GM12878 (cell line): ENCODE measurements around the gene FXYD3. TPM values are rescaled to one million over a fixed set of nuclear protein-coding genes. Genes with fewer than 3 reads are reported as not detected.

Experiments
- CBX5 ChIP-seq: sonication (generic); IDR thresholded peaks from 2 replicates; pipeline ENCODE4 v1.6.1; 2016; ENCODE audit warnings: low read depth, moderate library complexity, mild to moderate bottlenecking, inconsistent platforms
- CREM ChIP-seq: IDR thresholded peaks from 2 replicates; pipeline ENCODE4 v1.6.1; 2014; ENCODE audit warnings: antibody characterized with exemption, low read depth
- EZH2 ChIP-seq: IDR thresholded peaks from 2 replicates; pipeline ENCODE4 v1.6.1; 2012; ENCODE audit warnings: low read depth, mild to moderate bottlenecking, control low read depth, inconsistent platforms, low read length, borderline replicate concordance; ENCODE audit not compliant: control insufficient read depth
- FOXM1 ChIP-seq: IDR thresholded peaks from 2 replicates; pipeline ENCODE4 v1.6.1; 2012; ENCODE audit warnings: low read depth, mild to moderate bottlenecking, inconsistent platforms, low read length, moderate library complexity
- HDAC2 ChIP-seq: fragments of 200-600 bp; sonication (generic); IDR thresholded peaks from 2 replicates; pipeline ENCODE4 v1.6.1; 2017
- HDAC6 ChIP-seq: fragments of 200-600 bp; sonication (generic); IDR thresholded peaks from one replicate; pipeline ENCODE4 v1.8.0; 2017; ENCODE audit warnings: antibody characterized with exemption; ENCODE audit not compliant: unreplicated experiment
- IKZF2 ChIP-seq, 2 experiments: fragments of 450-650 bp; IDR thresholded peaks; 2 replicates each; pipeline ENCODE4 v1.6.1; 2017; ENCODE audit warnings: mild to moderate bottlenecking in 2 of 2, moderate library complexity in 2 of 2
- MXI1 ChIP-seq: fragments of 150-350 bp; IDR thresholded peaks from 2 replicates; pipeline ENCODE4 v1.6.1; 2011; ENCODE audit warnings: low read depth, mild to moderate bottlenecking, inconsistent platforms, low read length, improper control_type of control experiment
- MYB ChIP-seq: fragments of 150-350 bp; IDR thresholded peaks from 2 replicates; pipeline ENCODE4 v1.6.1; 2014; ENCODE audit warnings: mild to moderate bottlenecking, low read depth, low read length, borderline replicate concordance
- MYC ChIP-seq: IDR thresholded peaks from 2 replicates; pipeline ENCODE4 v1.6.1; 2011; ENCODE audit warnings: mild to moderate bottlenecking, low read length, moderate library complexity, inconsistent platforms; ENCODE audit not compliant: insufficient read depth, insufficient replicate concordance, insufficient read length, severe bottlenecking
- NFXL1 ChIP-seq: fragments of 450-650 bp; IDR thresholded peaks from 2 replicates; pipeline ENCODE4 v1.6.1; 2017; ENCODE audit warnings: antibody characterized with exemption, mild to moderate bottlenecking, borderline replicate concordance
- NFYB ChIP-seq: IDR thresholded peaks from 2 replicates; pipeline ENCODE4 v1.6.1; 2011; ENCODE audit warnings: low read depth, mild to moderate bottlenecking, low read length, improper control_type of control experiment, moderate library complexity; ENCODE audit not compliant: insufficient read depth
- NRF1 ChIP-seq: conservative IDR thresholded peaks from 2 replicates; pipeline ENCODE4 v1.6.1; 2011; ENCODE audit warnings: mild to moderate bottlenecking, low read depth, low read length, improper control_type of control experiment
- PAX5 ChIP-seq: IDR thresholded peaks from 2 replicates; pipeline ENCODE4 v1.6.1; 2011; ENCODE audit warnings: low read depth, low read length, borderline replicate concordance
- POLR2AphosphoS2 ChIP-seq: IDR thresholded peaks from 2 replicates; pipeline ENCODE4 v1.6.1; 2011; ENCODE audit warnings: low read depth, mild to moderate bottlenecking, low read length, improper control_type of control experiment, moderate library complexity
- RAD21 ChIP-seq: IDR thresholded peaks from 2 replicates; pipeline ENCODE4 v1.6.1; 2011; ENCODE audit warnings: mild to moderate bottlenecking, low read depth, low read length, moderate library complexity; ENCODE audit not compliant: insufficient read depth
- RELB ChIP-seq: fragments of 450-650 bp; IDR thresholded peaks from 2 replicates; pipeline ENCODE4 v1.6.1; 2017; ENCODE audit warnings: low read depth, mild to moderate bottlenecking, moderate library complexity
- SMARCA5 ChIP-seq: fragments of 450-650 bp; IDR thresholded peaks from 2 replicates; pipeline ENCODE4 v1.6.1; 2017; ENCODE audit warnings: mild to moderate bottlenecking
- SP1 ChIP-seq: IDR thresholded peaks from one replicate; pipeline ENCODE4 v1.6.1; 2011; ENCODE audit warnings: low read depth, low read length
- SREBF1 ChIP-seq: IDR thresholded peaks from 2 replicates; pipeline ENCODE4 v1.6.1; 2012; ENCODE audit warnings: mild to moderate bottlenecking, low read length
- SRF ChIP-seq, 2 experiments: IDR thresholded peaks; 2 replicates each; pipeline ENCODE4 v1.6.1; 2011; ENCODE audit warnings: low read depth in 2 of 2, low read length in 2 of 2, mild to moderate bottlenecking in 1 of 2, moderate library complexity in 1 of 2
- TCF3 ChIP-seq: IDR thresholded peaks from 2 replicates; pipeline ENCODE4 v1.6.1; 2012; ENCODE audit warnings: low read depth, mild to moderate bottlenecking, low read length, borderline replicate concordance; ENCODE audit not compliant: insufficient read depth
- USF1 ChIP-seq: IDR thresholded peaks from 2 replicates; pipeline ENCODE4 v1.6.1; 2011; ENCODE audit warnings: borderline replicate concordance, low read depth, mild to moderate bottlenecking, moderate library complexity, mixed read lengths, low read length; ENCODE audit not compliant: insufficient read depth; ENCODE audit errors: extremely low read length
- WRNIP1 ChIP-seq: IDR thresholded peaks from 2 replicates; pipeline ENCODE4 v1.6.1; 2011; ENCODE audit warnings: low read depth, low read length, improper control_type of control experiment, borderline replicate concordance
- YBX1 ChIP-seq: fragments of 450-650 bp; IDR thresholded peaks from 2 replicates; pipeline ENCODE4 v1.6.1; 2016; ENCODE audit warnings: antibody characterized with exemption
- ZNF24 ChIP-seq: fragments of 450-650 bp; IDR thresholded peaks from 2 replicates; pipeline ENCODE4 v1.6.1; 2017; ENCODE audit warnings: antibody characterized with exemption, mild to moderate bottlenecking
- ZNF384 ChIP-seq: IDR thresholded peaks from 2 replicates; pipeline ENCODE4 v1.6.1; 2012; ENCODE audit warnings: low read depth, mild to moderate bottlenecking, low read length, improper control_type of control experiment, borderline replicate concordance
- ZZZ3 ChIP-seq: IDR thresholded peaks from 2 replicates; pipeline ENCODE4 v1.6.1; 2011; ENCODE audit warnings: low read depth; ENCODE audit not compliant: control insufficient read depth, insufficient read length
- polyA plus RNA-seq, 11 experiments: library from polyadenylated mRNA; depleted of rRNA in 4 of 11; unstranded in 6 of 11; stranded (reverse) in 5 of 11; fragments of >200 nt; fragmentation: Nextera tagmentation in 4 of 11; fragmentation: Illumina TruSeq in 1 of 11; extraction: Ambion mirVana in 4 of 11; extraction: Trizol in 1 of 11; gene quantifications; 1 replicate in 1 of 11; 2 replicates in 10 of 11; pipeline versions ENCODE4 v1.2.1 to v1.2.3, GENCODE V29; 2011 to 2016; ENCODE audit warnings: inconsistent platforms in 2 of 11, missing spikeins in 2 of 11, low read depth in 1 of 11
- total RNA-seq, 4 experiments: library from RNA; depleted of rRNA in 3 of 4; stranded (reverse); fragments of >200 nt in 3 of 4; fragmentation: Illumina TruSeq in 1 of 4; extraction: Trizol in 1 of 4; gene quantifications; 2 replicates each; pipeline versions ENCODE4 v1.2.1 to v1.2.3, GENCODE V29; 2013 to 2021

FXYD3 gene
- total and polyA plus RNA-seq, 10 of the 15 experiments (the other 5 are each of a cell fraction or from before 2014, with no cell fraction given), result 0.09 to 0.44 TPM; not detected in 8

- TF ChIP-seq USF1 (no peak), IKZF2 (IDR thresholded peaks at IDR 0.05) (peak; percentile 63 to 73), ZNF24 (no peak), TCF3 (no peak), NFXL1 (no peak), PAX5 (0 out of 2 replicates have a peak, but pooled peaks have one; percentile 11), MYC (no peak), FOXM1 (no peak), POLR2AphosphoS2 (peak; percentile 57; the same call in 1 of the 2 replicates), RELB (peak; percentile 54; the same call in 1 of the 2 replicates), RAD21 (no peak), NRF1 (peak; percentile 98), HDAC2 (no peak), ZZZ3 (no peak), SREBF1 (no peak), ZNF384 (no peak), SRF (IDR thresholded peaks at IDR 0.05; ENCODE audit: low read depth in 2 of 2, low read length in 2 of 2) (peak in 1 of 2 experiments; percentile 72; a peak in 2 of 4 replicates), MXI1 (no peak), SMARCA5 (no peak), MYB (no peak), YBX1 (peak; percentile 76), HDAC6 (no peak), SP1 (no peak), CBX5 (no peak), EZH2 (no peak), CREM (no peak), NFYB (no peak), WRNIP1 (no peak)
These were observed 8.8 kb downstream of the FXYD3 start (continued) for GRCh38 chr19:35124098-35125060.
